AML-193 (cell line): ENCODE measurements around the gene AQP12B.

Experiments
- DNase-seq, 2 experiments: peaks; one replicate each; lab custom pipeline; 2025; lab: John Stamatoyannopoulos, UW

AQP12B gene

GRCh38 chr2:240632306-240632721 is 50.4 kb downstream of the AQP12B start:
- no peak for DNase-seq

DNA sequence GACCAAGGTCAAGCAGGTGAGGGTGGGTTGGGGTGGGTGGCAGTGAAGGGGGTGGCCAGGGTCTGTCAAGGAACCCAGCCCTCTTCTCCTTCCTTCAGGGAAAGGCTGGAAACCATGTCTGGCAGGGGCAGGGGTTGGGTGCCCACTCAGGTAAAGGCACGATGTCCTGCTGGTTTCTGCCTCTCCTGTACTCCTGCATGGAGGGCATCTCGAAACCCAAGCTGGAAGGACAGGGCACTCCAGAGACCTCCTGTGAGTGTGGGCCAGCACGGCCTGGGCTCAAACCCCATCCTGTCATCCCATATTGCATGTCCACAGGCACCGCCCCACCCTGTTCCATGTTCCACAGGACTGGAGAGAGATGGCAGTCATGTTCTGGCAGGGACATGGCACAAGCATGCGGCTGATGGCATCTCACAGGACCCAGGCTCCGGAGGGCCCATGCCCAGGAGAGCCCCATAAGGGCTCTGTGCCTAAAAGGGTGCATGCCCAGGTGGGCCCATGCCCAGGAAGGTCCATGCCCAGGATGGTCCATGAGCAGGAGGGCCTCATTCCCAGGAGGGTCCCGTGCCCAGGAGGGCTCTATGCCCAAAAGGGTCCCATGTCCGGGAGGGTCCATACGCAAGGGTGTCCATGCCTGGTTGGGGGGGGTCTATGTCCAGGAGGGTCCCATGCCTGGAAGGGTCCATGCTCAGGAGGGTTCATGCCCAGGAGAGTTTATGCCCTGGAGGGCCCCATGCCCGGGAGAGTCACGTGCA is 51.0 kb downstream of the AQP12B start:
- no peak for DNase-seq

GRCh38 chr2:240630771-240631547 is 51.7 kb downstream of the AQP12B start:
- DNase-seq = no peak

- DNase-seq = no peak
These were observed 52.5 kb downstream of the AQP12B start for GRCh38 chr2:240629968-240630770.

- no peak for DNase-seq
These were observed 53.1 kb downstream of the AQP12B start for GRCh38 chr2:240629619-240629967.

DNA sequence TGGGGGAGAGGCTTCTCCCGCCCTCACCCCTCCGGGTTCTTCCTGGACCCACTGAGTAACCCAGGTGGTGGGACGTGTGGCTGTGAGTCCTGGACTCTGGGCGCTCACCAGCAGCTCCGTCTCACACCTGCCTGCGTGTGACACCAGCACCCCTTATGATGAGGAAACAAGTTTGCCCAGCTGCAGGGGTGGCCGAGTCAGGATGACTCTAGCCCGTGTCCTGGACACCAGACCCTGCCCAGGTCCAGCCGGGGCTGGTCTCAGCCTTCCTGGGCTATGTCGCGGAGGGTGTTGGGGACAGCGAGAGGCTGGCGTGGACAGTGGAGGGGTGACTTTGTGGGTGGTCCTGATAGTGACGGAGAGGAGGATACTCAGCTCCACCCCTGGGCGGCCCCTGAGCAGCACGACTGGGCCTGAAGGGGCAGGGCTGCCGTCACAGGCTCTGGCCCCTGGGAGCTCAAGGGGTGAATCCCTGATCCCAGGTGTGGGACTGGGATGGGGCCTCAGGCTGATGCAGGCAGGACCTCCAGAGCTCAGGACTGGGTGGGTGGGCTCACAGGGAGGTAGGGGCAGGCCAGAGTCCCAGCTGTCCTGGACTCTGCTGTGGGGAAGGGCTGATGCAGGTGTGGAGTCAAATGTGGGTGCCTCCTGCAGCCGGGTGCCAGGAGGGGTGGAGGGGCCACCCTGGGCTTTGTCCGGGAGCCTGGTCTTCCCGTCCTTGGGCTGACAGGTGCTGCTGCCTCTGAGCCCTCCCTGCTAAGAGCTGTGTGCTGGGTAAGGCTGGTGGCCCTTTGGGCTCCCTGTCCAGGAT is 53.7 kb downstream of the AQP12B start:
- DNase-seq = no peak

DNA sequence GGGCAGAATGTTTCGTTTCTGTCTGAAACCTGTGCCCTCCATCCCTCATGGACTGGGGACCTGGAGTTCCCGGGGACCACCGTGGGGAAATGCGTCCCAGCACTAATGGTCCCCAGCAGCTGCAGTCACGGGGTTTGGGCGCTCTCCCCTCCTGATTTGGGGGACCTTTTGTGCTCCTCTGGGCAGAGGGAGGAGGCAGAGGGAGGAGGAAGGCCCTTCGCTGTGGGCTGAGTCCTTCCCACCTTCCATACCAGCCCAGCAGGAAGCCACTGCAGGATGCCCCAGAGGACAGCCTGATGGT is 54.2 kb downstream of the AQP12B start:
- DNase-seq = no peak

DNA sequence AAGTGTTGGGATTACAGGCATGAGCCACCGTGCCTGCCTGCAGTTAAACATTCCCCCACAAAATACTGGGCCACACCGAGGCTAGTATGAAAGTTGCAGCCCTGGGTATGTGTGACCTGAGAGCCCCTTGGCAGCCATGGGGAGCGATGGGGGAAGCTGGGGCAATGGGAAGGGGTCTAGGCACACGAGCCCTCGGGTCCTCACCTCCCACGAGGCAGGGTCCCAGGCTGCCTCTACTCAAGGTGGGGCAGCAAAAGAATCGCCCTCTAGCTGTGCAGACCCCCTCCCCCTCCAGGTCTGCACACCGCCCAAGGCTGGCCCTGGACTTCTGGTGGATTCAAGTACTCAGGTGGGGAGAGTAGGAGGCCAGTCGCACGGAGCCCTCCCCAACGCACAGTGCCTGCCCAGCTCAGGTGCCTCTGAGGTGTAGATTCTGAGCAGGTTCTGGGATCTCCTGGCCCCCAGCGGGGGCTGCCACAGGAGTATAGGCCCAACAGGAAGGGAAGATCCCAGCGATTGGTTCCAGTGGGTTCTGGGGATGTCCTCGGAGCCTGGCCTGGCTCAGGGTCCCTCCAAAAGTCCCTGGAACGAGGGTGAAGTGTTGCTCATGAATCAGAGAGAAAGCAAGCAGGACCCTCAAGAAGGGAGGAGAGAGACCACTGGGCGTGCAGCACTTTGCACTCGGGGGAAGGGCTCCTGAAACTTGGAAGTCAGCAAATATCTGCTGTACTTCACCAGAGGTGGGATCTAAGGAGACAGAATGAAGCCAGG is 54.8 kb downstream of the AQP12B start:
- DNase-seq = no peak

DNA sequence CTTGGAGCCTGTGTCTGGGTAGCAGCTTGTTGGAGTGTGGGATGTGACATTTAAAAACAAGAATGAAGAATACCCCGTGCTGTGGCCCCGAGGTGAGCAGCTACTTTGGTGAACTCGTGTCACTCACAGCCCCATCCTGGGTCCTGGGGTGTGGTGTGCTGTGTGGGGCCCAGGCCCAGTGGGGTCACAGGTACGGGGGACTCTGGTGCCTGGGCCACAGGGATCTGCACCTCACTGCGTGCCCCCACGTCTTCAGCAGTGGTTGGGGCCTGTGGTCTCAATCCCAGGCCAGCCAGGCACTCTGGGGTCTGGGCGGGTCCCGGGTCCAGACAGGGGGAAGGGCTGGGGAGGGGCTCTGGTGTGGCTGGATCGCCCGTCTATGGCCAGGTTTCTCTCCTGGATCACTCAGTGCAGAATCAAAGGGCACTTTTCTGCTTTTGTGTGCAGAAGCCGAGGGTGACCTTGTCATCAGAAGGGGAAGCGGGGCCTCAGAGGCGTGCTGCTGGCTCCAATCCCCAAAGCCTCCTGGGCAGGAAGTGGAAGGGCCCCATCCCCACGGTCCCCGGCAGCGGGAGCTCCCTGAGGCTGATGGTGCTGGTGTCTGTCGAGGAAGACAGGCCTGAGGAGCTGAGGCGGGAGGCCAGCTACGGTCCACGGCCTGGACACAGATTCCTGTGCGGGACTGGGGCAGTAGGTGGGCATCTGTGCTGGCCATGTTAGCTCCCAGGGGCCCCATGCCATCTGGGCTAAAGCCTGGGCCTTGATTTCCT is 56.0 kb downstream of the AQP12B start:
- DNase-seq = peak; percentile 30 to 39
